NK-92 (cell line): ENCODE measurements around the gene CCNL2.

Source experiments
- DNase-seq: peaks from one replicate; lab custom pipeline; 2025; ENCODE audit not compliant: unreplicated experiment; lab: John Stamatoyannopoulos, UW

Gene CCNL2

DNA sequence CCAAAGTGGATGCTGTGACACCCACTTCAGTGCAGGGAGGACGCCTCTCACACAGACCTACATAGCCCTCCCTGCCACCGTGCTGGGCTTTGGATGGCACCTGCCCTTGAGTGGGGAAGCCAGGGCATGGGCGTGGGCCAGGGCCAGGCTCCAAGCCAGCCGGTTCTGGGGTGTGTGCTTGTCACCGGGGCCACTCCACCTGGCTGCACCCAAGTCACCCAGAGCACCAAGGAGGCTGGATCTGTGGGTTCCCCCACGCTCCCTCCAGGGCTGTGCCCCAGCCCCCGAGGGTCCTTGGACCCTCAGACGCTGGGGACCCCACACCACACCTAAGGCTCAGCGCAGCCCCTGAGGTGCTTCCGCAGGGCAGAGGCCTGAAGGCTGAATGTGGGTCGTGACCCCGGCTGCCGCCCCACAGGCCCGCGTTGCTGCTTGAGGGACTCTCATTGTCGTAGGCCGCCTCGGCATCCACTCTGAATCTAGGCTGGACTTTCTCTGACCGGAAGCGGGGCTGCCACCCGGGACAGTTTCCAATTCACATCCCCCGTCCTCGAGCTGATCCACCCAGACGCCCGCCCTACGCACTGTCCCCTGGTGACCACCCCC, 42.2 kb downstream of the CCNL2 start:
- no peak for DNase-seq

DNA sequence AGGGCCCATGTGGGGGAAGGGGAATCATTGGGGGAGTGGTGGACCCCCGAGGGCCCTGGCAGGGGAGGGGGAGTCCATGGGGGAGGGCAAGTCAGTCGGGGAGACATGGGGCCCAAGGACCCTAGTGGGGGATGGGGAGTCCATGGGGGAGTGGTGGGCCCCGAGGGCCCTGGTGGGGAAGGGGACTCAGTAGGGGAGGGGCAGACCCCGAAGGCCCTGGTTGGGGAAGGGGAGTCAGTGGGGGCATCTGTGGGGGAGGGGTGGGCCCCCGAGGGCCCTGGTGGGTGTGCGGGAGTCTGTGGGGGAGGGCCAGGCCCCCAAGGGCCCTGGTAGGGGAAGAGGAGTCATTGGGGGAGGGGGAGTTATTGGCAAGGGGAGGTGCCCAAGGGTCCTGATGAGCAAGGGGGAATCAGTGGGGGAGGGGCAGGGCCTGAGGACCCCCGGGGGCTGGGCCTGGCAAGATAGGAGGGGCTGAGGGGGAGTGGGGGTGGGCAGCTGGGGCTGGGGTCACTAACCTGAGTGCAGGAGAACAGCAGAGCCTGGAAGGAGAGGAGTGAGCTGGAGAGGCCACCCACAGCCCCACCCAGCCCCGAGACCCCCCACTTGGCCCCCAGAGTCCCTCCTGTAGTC, 42.9 kb downstream of the CCNL2 start:
- DNase-seq: no peak

DNA sequence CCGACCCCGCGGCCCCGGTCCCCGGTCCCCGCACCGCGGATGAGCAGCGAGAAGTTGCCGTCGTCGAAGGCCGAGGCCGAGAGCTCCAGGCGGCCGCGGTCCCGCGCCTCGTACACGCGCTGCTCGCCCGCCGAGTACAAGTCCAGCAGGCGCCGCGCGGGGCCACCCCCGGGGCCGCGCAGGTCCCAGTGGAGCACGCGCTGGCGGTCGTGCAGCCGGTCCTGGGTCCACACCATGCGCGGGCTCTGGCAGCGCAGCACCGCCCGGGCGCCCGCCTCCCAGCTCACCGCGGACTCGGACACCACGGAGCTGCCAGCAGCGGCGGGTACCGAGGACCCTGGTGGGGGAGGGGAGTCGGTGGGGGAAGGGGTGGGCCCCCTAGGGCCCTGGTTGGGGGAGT, 43.7 kb downstream of the CCNL2 start:
- DNase-seq: no peak

DNA sequence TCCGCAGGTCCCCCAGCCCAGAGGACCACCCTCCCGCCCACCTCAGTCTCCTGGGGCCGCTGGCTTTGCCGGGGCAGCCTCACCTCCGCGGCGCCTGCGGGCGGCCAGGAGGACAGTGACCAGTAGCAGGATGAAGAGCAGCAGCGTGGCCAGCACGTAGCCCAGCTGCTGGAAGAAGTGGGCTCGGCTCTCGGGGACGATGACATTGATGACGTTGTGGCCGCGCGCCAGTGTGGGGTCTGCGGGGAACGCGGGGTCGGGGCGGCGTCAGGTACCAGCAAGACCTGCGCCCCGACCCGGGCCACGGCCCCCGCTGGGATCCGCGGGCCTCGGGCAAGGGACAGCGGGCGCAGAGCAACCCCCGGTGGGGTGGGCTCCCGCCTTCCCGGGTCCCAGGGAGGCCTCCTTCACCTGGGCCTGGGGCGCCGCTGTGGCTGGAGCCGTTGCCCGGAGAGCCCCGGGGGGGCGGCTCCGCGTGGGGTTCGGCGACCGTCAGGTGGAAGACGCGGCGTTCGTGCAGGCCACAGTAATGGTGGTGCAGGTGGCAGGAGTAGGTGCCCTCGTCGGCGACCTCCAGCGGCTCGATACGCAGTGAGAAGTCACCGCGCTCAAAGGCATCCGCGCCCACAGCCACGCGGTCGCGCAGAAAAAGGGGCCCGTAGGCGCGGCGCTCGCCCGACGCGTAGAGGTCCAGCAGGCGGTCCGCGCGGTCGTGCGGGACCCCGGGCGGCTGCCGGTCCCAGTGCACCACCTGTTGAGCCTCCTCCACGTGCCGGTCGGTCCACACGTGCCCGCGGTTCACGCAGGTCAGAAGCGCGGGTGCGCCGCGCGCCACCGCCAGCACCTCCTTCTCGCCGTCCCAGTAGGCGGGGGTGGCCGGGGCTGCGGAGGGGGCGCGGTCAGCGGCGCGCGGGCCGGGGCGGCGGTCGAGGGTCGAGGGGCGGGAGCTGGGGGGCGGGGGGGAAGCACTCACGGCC, 44.6 kb downstream of the CCNL2 start:
- DNase-seq: no peak

DNA sequence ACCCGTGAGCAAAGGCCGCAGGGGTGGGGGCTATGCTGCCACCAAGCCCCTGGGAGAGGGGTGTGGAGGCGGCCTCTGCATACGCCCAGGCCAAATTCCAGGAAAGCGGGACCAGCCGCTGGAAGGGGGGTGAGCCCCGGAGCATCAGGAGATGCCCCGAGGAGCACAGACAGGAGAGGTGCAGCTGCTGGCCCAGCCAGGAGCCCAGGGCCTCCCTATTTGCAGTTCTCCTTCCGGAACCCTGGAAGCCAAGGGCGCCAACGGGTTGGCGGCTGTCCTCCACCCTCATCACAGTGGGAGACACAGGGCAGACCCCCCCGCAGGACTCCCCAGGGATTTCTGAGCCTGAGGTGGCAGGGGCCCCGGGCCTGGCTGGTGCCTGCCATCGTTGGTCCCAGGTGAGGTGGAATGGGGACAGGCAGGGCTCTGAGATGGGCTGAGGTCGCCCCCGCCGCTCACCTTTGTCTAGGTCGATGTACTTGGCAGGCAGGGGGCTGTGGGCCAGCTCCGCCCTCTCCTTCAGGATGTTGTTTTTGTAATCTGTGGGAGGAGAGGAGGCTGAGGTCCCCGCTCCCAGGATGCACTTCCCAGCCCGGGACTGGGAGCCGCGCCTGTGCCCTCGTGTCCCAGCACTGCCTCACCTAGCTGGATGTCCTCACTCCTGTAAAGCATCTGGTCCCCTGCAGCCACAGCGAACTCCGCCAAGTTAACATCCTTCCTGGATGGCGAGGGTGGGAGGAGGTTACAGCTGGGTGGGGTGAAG, 45.6 kb downstream of the CCNL2 start:
- DNase-seq: no peak

DNA sequence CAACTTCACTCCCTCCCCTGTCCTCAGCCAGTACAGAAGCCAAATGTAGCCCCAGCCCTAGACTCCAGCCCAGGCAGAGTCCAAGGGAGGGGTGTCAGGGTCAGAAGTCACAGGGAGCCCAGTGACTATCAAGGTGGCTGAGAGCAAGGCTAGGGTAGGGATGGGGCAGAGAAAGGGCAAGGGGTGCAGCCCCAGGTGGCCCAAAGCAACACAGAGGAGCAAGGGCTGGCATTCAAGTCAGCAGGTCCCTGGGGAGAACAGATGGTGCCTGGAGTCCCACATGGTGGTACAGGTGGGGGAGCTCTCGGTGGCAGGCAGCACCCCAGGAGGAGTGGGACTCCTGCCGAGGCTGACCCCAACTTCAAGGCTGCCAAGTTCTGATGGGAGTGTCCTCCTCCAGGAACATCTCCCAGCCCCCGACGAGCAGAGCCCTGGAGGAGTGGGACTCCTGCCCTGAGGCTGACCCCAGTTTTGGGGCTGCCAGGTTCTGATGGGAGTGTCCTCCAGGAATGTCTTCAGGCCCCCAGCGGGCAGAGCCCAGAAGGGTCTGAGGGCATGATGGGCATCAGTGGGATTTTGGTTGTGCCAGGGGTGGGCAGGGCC, 46.2 kb downstream of the CCNL2 start:
- DNase-seq: no peak

DNA sequence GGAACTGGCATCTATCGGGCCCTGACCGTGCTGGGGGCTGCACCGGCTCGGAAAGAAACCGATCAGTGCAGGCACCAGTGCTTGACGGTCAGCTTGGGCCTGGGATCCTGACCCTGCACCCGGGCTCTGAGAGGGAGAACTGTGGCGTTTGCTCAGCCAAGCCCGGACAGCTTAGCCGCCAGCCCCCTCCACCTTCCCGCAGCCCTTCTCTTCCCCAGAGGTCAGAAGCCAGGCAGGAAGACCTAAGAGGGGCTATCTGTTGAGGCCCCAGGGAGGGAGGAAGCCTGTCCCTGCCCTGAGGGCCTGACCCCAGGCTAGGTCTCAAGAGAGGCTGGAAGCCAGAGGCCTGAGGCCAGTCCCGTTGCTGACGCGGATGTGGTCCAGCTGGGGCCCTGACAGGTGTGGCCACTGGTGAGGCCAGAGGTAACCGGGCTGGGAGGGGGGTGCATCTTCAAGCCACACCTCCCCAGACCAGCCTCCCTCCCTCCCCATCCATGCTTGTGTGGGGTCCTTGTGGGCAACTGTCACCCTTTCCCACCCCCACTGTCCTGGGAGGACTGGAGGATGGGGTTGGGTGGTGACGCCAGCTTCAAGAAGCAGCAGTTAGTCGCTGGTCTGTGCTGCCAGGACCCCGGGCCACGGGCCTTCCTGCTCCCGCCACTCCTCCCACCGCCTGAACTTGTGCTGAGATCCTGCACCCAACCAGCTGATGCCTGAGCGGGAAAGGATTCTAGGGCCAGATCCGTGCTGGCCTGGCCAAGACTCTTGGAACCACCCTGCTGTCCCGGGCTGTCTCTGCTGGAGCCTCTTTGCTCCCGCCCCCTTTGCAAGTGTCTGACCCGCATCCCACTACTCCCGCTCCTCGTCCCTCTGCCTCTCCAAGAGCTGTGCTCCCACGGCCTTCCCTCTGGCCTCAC, 47.4 kb downstream of the CCNL2 start:
- DNase-seq: no peak

DNA sequence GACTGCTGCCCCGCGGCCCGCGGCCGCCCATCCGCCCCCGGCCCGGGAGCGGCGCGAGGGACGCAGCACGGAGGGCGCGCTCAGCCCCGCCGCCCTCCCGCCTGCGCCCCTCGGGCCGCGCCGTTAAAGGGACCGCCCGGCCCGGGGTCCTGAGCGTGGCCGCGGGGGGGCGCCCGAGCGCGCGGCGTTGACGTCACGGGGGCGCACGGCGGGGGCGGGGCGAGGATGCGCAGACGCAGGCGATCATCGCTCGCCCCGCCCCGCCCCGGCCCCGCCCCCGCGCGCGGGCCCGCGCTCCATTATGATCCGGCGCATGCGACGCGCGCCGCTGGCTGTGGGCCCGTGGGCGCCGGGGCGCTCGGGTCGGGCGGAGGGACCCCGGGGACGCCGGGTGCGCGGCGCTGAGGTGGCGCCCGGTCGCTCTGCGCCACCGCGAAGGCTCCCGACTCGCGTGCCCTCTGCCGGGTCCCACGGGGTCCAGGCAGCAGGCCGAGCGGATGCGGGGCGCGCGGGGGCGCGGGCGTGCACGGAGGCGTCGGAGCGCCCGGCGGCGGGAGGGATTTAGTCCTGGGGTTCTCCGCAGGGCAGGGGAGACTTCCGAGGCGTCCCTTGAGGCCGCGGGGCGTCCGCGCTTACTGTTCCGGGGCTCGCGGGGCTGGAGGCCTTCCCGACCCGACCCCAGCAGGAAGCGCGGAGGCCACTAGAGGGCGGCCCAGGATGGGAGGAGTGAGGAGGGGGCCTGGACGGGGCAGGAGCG, 49.7 kb downstream of the CCNL2 start, which contains the start of gene DVL1:
DVL1 (minus strand) TSS at position 163 of the 757 bp plus-strand sequence. CDS start 353 bp downstream, outside the sequence.
- DNase-seq: no peak

DNA sequence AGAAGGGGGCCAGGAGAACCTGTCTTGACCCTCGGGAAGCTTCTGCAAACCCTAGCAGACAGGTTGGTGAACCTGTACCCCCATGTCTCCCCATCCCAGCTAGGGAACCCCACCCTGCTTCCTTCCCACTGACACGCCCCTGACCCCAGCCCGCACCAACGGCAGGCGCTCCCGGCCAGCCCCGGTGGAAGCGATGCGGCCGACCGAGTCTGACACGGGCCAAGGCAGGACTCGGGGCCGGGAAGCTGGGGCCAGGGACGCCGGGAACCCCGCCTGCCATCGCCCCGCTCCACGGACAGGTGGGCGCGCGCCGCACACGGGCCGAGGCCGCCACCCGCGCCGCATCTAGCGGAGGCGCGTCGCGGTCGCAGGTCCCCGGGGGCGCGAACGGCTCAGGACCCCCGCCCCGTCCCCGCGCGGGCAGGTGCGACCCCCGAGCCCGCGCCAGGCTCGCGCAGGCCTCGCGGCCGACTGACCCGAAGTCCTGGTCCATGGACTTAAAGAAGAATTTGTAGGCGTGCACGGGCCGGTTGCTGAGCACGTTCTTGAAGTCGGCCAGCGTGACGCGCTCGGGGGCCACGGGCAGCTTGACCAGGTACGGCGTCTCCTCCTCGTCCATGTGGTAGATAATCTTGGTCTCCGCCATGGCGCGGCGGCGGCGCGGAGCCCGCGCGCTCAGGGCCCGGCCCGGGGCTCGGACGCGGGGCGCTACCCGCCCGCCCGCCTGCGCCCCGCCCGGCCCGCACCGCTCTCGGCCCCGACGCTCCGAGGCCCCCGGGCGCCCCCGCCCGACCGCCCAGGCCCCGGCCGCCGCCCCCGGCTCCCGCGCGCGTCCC, 50.5 kb downstream of the CCNL2 start:
- DNase-seq: no peak

DNA sequence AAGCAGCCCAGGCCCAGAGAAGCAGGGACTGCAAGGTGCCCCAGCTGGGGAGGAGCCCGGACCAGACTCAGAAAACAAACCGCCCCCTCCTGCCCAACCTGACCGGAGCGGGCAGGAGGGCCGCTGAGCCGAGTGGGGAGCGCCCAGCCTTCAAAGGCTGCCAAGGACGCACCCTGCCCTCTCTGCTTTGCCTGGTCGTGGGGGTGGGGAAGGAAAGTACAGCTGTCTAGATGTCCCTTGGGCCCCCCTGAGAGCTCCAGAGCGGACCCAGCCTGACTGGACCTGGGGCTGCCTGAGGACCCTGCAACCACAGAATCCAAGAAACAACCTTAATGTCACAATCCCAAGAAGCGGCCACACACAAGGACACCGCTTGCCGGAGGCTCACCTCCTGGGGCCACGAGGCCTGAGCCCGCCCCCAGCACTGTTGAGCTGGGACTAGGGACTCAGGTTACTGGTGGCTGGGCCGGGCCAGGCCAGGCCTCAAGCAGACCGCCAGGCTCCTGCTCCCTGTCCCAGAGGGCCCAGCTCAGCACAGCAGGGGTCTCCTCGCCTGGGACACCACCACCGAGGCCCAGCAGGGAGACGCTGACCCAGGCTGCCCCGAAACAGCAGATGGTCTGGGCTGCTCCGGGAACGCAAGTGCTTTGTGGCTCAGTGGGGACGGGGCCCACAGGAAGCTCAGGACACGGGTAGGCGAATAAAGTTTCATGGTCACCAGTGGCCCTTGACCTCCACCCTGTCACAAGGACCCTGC, 51.3 kb downstream of the CCNL2 start:
- DNase-seq: no peak

DNA sequence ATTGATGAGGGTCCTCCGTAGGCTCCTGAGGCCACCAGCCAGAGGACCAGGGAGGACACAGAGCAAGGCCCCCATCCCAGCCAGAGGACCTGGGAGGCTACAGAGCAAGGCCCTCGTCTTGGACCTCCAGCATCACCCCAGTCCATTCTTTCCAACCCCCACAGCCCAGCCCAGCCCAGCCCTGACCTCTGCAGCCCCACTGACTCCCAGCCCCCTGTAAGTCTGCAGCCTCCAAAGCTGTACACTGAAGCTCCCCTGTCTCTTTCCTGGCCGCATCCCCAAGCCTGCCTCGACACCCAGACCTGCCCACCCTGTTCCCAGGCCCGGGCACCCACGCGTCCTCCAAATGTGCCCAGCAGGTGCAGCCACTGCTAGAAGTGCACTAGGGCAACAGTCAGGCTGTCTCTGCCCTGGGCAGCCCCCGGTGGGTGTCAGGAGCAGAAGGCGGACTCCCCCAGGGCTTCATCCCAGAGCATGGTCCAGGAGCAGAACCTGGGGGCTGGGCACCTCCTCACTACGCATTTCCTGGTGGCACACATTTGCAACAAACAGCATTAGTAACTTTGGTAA, 52.0 kb downstream of the CCNL2 start:
- DNase-seq: no peak

DNA sequence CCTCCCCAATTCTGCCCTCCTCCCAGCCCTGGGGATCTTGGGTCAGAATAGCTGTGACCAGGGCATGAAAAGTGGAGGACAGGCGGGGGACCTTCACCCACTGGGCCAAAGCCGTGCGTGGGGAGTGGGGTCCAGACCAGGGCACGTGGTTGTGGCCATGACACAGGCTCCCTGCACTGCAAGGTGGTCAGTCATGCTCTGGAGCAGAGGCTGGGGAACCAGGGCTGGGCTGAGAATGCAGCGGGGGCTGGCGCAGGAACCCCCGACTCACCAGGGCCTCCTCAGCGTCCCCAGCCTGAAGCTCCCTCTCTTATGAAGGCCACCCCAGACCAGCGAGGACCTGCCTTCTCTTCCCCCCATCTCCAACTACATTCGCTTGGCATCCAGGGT, 52.6 kb downstream of the CCNL2 start:
- DNase-seq: no peak

DNA sequence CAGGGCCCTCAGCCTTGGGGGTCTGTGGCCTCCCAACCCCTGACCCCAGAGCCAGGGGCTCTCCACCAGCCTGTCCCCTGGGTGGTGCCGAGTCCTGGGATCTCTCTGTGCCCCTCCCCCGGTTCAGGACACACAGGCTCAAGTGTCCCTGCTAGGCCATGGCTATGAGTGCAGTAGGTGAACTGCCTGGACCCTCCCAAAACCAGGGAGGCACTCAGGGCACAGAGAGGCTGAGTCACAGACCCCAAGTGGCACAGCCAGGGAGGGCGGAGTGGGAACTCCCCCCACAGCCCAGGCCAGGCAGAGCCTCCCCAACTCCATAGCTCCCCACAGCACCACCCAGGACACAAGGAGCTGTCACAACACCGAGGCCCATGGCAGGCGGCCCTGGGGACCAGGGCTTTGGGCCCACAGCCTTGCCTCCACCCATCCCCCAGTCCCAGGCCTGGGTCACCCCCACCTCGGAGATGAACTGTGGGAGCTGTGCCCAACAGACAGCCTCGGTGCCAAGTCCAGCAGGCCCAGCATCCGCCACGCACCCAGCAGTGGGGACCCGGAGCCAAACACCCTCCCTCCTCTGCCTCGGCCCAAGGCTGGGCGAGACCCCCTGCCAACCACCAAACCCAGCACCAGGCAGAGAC, 53.2 kb downstream of the CCNL2 start:
- DNase-seq: no peak

DNA sequence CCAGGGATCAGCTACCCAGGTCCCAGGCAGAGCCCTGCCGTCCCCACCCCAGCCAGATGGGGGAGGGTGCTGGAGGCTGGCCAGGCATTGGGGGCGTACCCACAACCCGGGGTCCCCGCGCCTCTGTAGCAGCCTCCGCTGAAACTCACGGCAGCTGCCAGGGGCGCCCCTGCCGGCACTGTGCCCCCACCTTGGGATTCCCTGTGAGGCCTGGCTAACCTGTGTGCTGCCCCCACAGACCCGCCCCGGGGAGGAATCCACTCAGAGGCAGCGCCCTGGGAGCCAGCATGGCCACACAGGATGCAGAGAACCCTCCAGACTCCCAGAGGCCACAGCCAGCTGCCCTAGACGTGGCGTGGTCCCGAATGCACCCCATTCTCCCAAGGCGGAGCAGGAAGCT, 53.8 kb downstream of the CCNL2 start:
- no peak for DNase-seq

DNA sequence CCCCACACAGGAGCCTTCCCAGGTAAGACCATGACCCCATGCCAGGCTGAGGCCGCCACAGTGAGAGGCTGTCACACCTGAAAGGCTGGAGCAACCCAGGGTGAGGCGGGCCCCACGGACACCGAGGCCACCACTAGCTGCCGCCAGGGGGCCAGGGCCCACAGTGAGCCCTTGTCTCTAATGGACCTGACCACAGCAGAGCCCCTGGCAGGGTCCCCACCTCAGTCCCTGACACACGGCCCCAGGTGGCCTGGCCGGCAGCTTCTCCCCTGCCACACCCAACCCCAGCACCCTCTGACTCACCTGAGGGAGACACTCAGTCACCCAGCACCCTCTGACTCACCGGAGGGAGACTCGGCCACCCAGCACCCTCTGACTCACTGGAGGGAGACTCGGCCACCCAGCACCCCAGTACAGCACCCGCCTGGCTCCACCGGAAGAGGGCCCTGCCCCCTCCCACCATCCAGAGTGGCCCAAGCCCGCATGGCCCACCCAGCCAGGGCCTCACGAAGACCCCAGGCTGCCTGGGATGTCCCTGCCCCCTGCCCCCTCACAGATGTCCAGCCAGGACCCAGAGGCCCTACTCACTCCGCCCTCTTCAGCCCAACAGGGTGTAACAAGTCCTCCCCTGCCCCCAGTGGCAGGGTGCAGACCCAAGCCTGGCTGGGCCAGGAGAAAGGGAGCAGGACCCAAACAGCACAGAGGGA, 54.3 kb downstream of the CCNL2 start:
- no peak for DNase-seq
